Stimulated activated CD4-positive, alpha-beta T cell treated with anti-CD3 and anti-CD28 coated beads, Interleukin-2, amount 100 ng/mL, for 24 hours (primary cell): ENCODE data around the gene FAM186B.

ENCODE experiments used
- DNase-seq, 2 donors: peaks; one replicate each; pipeline ENCODE4 v3.0.0-alpha.2; 2020

FAM186B gene

GRCh38 chr12:49548822-49549648, 56.4 kb downstream of the FAM186B start:
- peak; percentile 31 to 43 for DNase-seq

- DNase-seq: no peak
Observed at GRCh38 chr12:49548481-49548821, 57.0 kb downstream of the FAM186B start.

GRCh38 chr12:49547090-49547690, 58.2 kb downstream of the FAM186B start:
- DNase-seq: no peak

GRCh38 chr12:49546481-49546880, 59.0 kb downstream of the FAM186B start:
- no peak for DNase-seq

GRCh38 chr12:49545815-49546214, 59.6 kb downstream of the FAM186B start:
- no peak for DNase-seq

- DNase-seq: peak in 1 of 2 donors; percentile 16
Observed at GRCh38 chr12:49543914-49544815, 61.3 kb downstream of the FAM186B start.

- no peak for DNase-seq
Observed at GRCh38 chr12:49543221-49543913, 62.1 kb downstream of the FAM186B start.

- no peak for DNase-seq
Observed at GRCh38 chr12:49542592-49543160, 62.8 kb downstream of the FAM186B start.

- DNase-seq: no peak
Observed at GRCh38 chr12:49541911-49542505, 63.4 kb downstream of the FAM186B start.

- DNase-seq: no peak
Observed at GRCh38 chr12:49541140-49541861, 64.1 kb downstream of the FAM186B start.

GRCh38 chr12:49540229-49541139, 65.0 kb downstream of the FAM186B start:
- DNase-seq: no peak

- DNase-seq: no peak
Observed at GRCh38 chr12:49539406-49540228, 65.8 kb downstream of the FAM186B start.

- peak; percentile 82 to 85 for DNase-seq
Observed at GRCh38 chr12:49538510-49539403, 66.7 kb downstream of the FAM186B start, which contains the start of gene KCNH3. TSS of gene KCNH3 (plus strand) at chr12:49539030. CDS start at chr12:49539417, 387 bp downstream.

GRCh38 chr12:49537752-49538509, 67.5 kb downstream of the FAM186B start:
- peak; percentile 36 to 51 for DNase-seq
